CD14-positive monocyte (primary cell): ENCODE results near the gene TCP1. TPM values are rescaled to one million over a fixed set of nuclear protein-coding genes. Genes with fewer than 3 reads are reported as not detected.

ENCODE experiments used
- DNase-seq, 3 donors: peaks; one replicate each; pipeline ENCODE4 v3.0.0-alpha.2; 2011 to 2022
- H2AFZ ChIP-seq: 2 replicates; pipeline ENCODE4 v1.6.0; 2012; ENCODE audit warnings: mild to moderate bottlenecking, low read depth, low read length, inconsistent platforms; ENCODE audit not compliant: insufficient read depth, poor library complexity, severe bottlenecking
- H3K27ac ChIP-seq, 2 donors: 1 replicate in 1 of 2; 2 replicates in 1 of 2; pipeline ENCODE4 v1.5.1; 2012 to 2013; ENCODE audit warnings: low read length in 2 of 2, control low read depth in 1 of 2, inconsistent platforms in 1 of 2, low read depth in 1 of 2, mild to moderate bottlenecking in 1 of 2
- H3K27me3 ChIP-seq, 2 donors: one replicate each; pipeline versions ENCODE4 v1.6.0 to v1.6.1; 2011 to 2013; ENCODE audit warnings: low read length in 2 of 2; ENCODE audit not compliant: control insufficient read depth in 2 of 2, insufficient read depth in 2 of 2
- H3K36me3 ChIP-seq, 2 donors: replicated peaks in 1 of 2; 1 replicate in 1 of 2; 2 replicates in 1 of 2; pipeline versions ENCODE4 v1.5.1 to v1.6.1; 2012 to 2013; ENCODE audit warnings: low read length in 2 of 2, control low read depth in 1 of 2, inconsistent platforms in 1 of 2, mild to moderate bottlenecking in 1 of 2; ENCODE audit not compliant: insufficient read depth in 2 of 2, control insufficient read depth in 1 of 2
- H3K4me1 ChIP-seq, 2 donors: 1 replicate in 1 of 2; 2 replicates in 1 of 2; pipeline versions ENCODE4 v1.5.1 to v1.6.1; 2012 to 2013; ENCODE audit warnings: low read length in 2 of 2, control low read depth in 1 of 2, inconsistent platforms in 1 of 2, mild to moderate bottlenecking in 1 of 2, moderate library complexity in 1 of 2; ENCODE audit not compliant: insufficient read depth in 2 of 2, control insufficient read depth in 1 of 2
- H3K4me2 ChIP-seq: replicated peaks from 2 replicates; pipeline ENCODE3; 2012; ENCODE audit warnings: low read length, moderate library complexity, mild to moderate bottlenecking; ENCODE audit not compliant: poor library complexity, severe bottlenecking; ENCODE audit errors: extremely low read depth
- H3K4me3 ChIP-seq, 3 experiments: fragments of 200-600 bp in 1 of 3; sonication (generic) in 1 of 3; replicated peaks in 1 of 3; 1 replicate in 2 of 3; 2 replicates in 1 of 3; pipeline ENCODE4 v1.5.1; 2011 to 2013; ENCODE audit warnings: low read length in 3 of 3, mild to moderate bottlenecking in 3 of 3, control low read depth in 2 of 3, low read depth in 2 of 3, inconsistent platforms in 1 of 3, moderate library complexity in 1 of 3
- H3K79me2 ChIP-seq: 2 replicates; pipeline ENCODE4 v1.6.0; 2012; ENCODE audit warnings: mild to moderate bottlenecking, control low read depth, inconsistent platforms, low read length, moderate library complexity; ENCODE audit not compliant: insufficient read depth
- H3K9ac ChIP-seq: 2 replicates; pipeline ENCODE4 v1.6.0; 2017; ENCODE audit warnings: low read length, mild to moderate bottlenecking; ENCODE audit not compliant: insufficient read depth, poor library complexity, severe bottlenecking
- H3K9me3 ChIP-seq, 2 donors: replicated peaks in 1 of 2; 1 replicate in 1 of 2; 2 replicates in 1 of 2; pipeline versions ENCODE4 v1.5.1 to v1.6.1; 2012 to 2013; ENCODE audit warnings: low read length in 2 of 2, control low read depth in 1 of 2; ENCODE audit not compliant: control insufficient read depth in 1 of 2, insufficient read depth in 1 of 2
- H4K20me1 ChIP-seq: 2 replicates; pipeline ENCODE4 v1.6.0; 2012; ENCODE audit warnings: mild to moderate bottlenecking, low read length, control low read depth, moderate library complexity; ENCODE audit not compliant: insufficient read depth
- H3K27ac Mint-ChIP-seq, 7 donors: one replicate each; pipeline ENCODE4 v1.8.0; 2020; ENCODE audit warnings: mild to moderate bottlenecking in 7 of 7, mixed read lengths in 7 of 7, moderate library complexity in 6 of 7, inconsistent platforms in 2 of 7
- H3K27me3 Mint-ChIP-seq, 3 donors: one replicate each; pipeline ENCODE4 v1.8.0; 2021 to 2022; ENCODE audit warnings: low read depth in 3 of 3, mild to moderate bottlenecking in 3 of 3, mixed read lengths in 3 of 3, moderate library complexity in 3 of 3, inconsistent platforms in 1 of 3
- H3K36me3 Mint-ChIP-seq, 2 donors: one replicate each; pipeline ENCODE4 v1.8.0; 2020; ENCODE audit warnings: mixed read lengths in 2 of 2, inconsistent platforms in 1 of 2, mild to moderate bottlenecking in 1 of 2
- H3K4me1 Mint-ChIP-seq: one replicate; pipeline ENCODE4 v1.8.0; 2020; ENCODE audit warnings: mild to moderate bottlenecking, mixed read lengths
- H3K4me3 Mint-ChIP-seq, 2 donors: one replicate each; pipeline ENCODE4 v1.8.0; 2020; ENCODE audit warnings: mild to moderate bottlenecking in 2 of 2, mixed read lengths in 2 of 2, moderate library complexity in 1 of 2
- H3K9me3 Mint-ChIP-seq, 7 donors: one replicate each; pipeline ENCODE4 v1.8.0; 2020 to 2022; ENCODE audit warnings: mixed read lengths in 7 of 7, mild to moderate bottlenecking in 6 of 7, moderate library complexity in 6 of 7, inconsistent platforms in 2 of 7
- WGBS: methylation state at CpG from one replicate; pipeline ENCODE4 v1.1.5; 2013; ENCODE audit warnings: missing lambda C conversion rate; ENCODE audit not compliant: insufficient coverage; 5-methylcytosine and 5-hydroxymethylcytosine counted together
- intact Hi-C, 2 donors: fragments of 100-400 bp; cut with micrococcal nuclease; formaldehyde crosslinking; loops; one replicate each; pipeline versions ENCODE4 v1.15.0 to v1.15.1; 2023
- polyA plus RNA-seq, 3 donors: library from polyadenylated mRNA; depleted of rRNA in 1 of 3; unstranded in 2 of 3; stranded (reverse) in 1 of 3; fragments of 300-500 nt in 2 of 3; fragments of >200 nt in 1 of 3; fragmentation: Illumina TruSeq in 2 of 3; gene quantifications; 1 replicate in 2 of 3; 2 replicates in 1 of 3; pipeline ENCODE4 v1.2.3, GENCODE V29; 2012 to 2021
- TF ChIP-seq, protein P1 (sequence below): fragments of 200-600 bp; IDR thresholded peaks from one replicate; pipeline ENCODE4 v1.8.0; 2022; ENCODE audit warnings: antibody characterized with exemption, mild to moderate bottlenecking

TCP1 gene
- polyA plus RNA-seq, 3 donors, result 44.5 to 79.5 (median 69.3) TPM

DNA sequence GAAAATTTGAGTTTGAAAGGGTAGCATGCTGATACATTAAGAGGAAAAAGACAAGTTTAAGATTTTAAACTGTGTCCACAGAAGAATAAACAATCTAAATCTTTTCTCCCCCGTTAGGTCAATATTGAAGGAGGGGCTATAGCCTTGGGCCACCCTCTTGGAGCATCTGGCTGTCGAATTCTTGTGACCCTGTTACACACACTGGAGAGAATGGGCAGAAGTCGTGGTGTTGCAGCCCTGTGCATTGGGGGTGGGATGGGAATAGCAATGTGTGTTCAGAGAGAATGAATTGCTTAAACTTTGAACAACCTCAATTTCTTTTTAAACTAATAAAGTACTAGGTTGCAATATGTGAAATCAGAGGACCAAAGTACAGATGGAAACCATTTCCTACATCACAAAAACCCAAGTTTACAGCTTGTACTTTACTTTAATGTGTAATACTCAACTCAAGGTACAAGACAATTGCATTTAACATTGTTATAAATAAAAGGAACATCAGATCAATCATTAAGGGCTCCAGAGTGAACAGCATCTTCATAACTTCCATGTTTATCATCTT lies 10.8 kb downstream of the TCP1 start:
- intact Hi-C loops, result no loop called here
- Histone ChIP-seq H3K4me1 (no peaks in the 10 kb centered on the region), H2AFZ (no peak overlapping the region), H3K4me2 (no peak overlapping the region), H3K27ac (no peak overlapping the region), H3K9me3 (no peaks in the 10 kb centered on the region), H3K36me3 (peaks cover 68 to 85% of the 10 kb centered on the region in 2 donors), H4K20me1 (peaks cover 29% of the 10 kb centered on the region), H3K9ac (no peak overlapping the region), H3K27me3 (no peaks in the 10 kb centered on the region), H3K79me2 (peaks cover 21% of the 10 kb centered on the region), H3K4me3 (no peak overlapping the region)
- Mint-ChIP-seq H3K36me3 (peaks cover 72 to 82% of the 10 kb centered on the region in 2 donors), H3K4me3 (no peak overlapping the region), H3K4me1 (no peaks in the 10 kb centered on the region), H3K27ac (peak overlapping the region in 1 of 7 donors; percentile 35), H3K9me3 (no peaks in the 10 kb centered on the region), H3K27me3 (no peaks in the 10 kb centered on the region)
- TF ChIP-seq, protein P1, sequence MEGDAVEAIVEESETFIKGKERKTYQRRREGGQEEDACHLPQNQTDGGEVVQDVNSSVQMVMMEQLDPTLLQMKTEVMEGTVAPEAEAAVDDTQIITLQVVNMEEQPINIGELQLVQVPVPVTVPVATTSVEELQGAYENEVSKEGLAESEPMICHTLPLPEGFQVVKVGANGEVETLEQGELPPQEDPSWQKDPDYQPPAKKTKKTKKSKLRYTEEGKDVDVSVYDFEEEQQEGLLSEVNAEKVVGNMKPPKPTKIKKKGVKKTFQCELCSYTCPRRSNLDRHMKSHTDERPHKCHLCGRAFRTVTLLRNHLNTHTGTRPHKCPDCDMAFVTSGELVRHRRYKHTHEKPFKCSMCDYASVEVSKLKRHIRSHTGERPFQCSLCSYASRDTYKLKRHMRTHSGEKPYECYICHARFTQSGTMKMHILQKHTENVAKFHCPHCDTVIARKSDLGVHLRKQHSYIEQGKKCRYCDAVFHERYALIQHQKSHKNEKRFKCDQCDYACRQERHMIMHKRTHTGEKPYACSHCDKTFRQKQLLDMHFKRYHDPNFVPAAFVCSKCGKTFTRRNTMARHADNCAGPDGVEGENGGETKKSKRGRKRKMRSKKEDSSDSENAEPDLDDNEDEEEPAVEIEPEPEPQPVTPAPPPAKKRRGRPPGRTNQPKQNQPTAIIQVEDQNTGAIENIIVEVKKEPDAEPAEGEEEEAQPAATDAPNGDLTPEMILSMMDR, result no peak
- DNase-seq, result no peak
- WGBS, result no CpG with 5 or more reads among the region's 3 CpGs

DNA sequence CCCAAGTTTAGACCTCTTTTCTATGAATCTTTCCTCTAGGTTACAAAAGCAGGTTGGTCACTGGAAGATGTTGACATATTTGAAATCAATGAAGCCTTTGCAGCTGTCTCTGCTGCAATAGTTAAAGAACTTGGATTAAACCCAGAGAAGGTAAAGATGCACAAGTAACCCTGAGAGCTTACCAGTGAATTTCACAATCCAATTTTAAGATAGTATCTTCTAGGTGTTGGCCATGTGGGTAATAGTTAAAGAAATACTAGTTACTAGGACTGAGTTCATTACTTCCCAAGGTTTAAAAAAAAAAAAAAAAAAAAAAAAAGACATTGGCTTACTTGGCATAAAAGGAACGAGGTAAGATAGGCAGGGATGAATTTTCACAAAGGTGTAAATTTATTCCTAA lies 11.3 kb downstream of the TCP1 start:
- H3K9me3 Mint-ChIP-seq, result no peaks in the 10 kb centered on the region
- no peaks in the 10 kb centered on the region for H3K4me1 Mint-ChIP-seq
- no peaks in the 10 kb centered on the region for H3K9me3 ChIP-seq
- WGBS, result no CpG with 5 or more reads among the region's 1 CpG
- TF ChIP-seq, protein P1, result no peak
- H3K27ac Mint-ChIP-seq, result no peak overlapping the region
- H3K4me2 ChIP-seq, result no peak overlapping the region
- intact Hi-C loops, result no loop called here
- peaks cover 16% of the 10 kb centered on the region for H3K79me2 ChIP-seq
- H3K27ac ChIP-seq, result no peak overlapping the region
- H3K9ac ChIP-seq, result no peak overlapping the region
- no peak for DNase-seq
- H3K36me3 Mint-ChIP-seq, result peaks cover 72 to 81% of the 10 kb centered on the region in 2 donors
- peaks cover 63 to 81% of the 10 kb centered on the region in 2 donors for H3K36me3 ChIP-seq
- no peaks in the 10 kb centered on the region for H3K27me3 Mint-ChIP-seq
- no peaks in the 10 kb centered on the region for H3K4me1 ChIP-seq
- H2AFZ ChIP-seq, result no peak overlapping the region
- peaks cover 24% of the 10 kb centered on the region for H4K20me1 ChIP-seq
- no peaks in the 10 kb centered on the region for H3K27me3 ChIP-seq
- no peak overlapping the region for H3K4me3 ChIP-seq
- no peak overlapping the region for H3K4me3 Mint-ChIP-seq
